ENCODE data around the gene TCF20.

The TCF20 gene

GRCh38 chr22:42282252-42282942 lies 11.9 kb upstream of the TCF20 start:
- no peak for DNase-seq (ENCODE audit: low read depth, low spot score)

DNA sequence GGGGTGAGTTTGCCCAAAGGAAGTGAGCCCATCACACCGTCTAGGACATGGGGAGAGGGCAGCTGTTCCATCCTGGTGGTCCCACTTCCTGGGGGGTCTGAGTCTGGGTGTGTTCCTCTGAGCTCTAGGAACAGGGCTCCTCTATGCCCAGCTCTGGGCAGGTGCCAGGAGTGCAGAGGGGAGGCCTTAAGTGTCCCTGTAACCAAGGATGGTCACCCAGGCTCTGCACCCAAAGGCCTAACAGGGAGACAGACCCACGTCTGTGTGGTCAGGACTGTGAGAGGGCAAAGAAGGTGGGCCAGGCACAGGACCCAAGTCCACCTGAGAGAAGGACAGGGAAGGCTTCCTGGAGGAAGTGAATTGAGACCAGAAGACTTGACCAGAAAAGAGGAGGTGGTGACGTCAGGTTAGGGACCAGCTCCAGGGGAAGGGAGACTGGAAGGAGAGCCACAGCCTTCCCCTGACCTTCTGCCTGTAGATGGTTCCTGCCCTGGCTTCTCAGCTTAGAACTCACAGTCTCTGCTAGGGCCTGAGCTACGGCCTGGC lies 11.3 kb upstream of the TCF20 start:
- no peak for DNase-seq (ENCODE audit: low read depth, low spot score)

DNA sequence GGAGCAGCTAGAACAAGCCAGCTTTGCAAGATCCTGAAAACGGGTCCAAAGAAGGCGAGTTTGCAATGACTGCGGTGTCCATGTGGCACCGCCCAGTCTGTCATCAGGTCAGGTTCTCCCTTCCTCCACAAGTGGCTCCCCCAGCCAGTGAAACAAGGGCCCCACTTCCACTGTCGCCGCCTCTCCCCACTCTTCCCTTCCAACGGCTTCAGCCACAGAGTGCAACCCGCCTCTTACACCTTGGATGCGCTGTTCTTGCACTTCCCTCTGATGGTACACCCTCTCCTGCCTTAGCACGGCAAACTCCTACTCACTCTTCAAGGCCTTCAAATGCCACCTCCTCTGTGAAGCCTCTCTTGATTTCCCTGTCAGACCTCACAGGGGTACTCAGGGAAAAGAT lies 10.8 kb upstream of the TCF20 start:
- no peak for DNase-seq (ENCODE audit: low read depth, low spot score)

DNA sequence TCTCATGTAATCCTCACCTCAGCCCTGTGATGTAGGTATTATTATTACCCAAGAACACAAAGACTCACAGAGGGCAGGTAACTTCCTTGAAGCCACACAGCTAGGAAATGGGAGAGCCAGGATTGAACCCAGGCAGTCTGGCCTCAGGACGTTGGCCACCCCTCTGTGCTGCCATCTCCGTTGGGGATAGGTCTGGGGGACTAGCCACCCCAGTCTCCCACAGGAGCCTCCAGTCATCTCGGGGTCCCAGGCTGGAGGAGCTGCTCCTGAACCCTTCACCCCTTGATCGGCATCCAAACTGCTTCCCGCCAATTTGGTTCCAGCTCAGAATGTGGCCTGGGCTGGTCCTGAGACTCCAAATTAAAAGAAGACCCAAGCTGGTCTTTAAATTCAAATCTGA lies 10.4 kb upstream of the TCF20 start:
- DNase-seq (ENCODE audit: low read depth, low spot score), result no peak

- no peak for DNase-seq (ENCODE audit: low read depth, low spot score)
Measured at GRCh38 chr22:42280140-42280539, 9.7 kb upstream of the TCF20 start.

DNA sequence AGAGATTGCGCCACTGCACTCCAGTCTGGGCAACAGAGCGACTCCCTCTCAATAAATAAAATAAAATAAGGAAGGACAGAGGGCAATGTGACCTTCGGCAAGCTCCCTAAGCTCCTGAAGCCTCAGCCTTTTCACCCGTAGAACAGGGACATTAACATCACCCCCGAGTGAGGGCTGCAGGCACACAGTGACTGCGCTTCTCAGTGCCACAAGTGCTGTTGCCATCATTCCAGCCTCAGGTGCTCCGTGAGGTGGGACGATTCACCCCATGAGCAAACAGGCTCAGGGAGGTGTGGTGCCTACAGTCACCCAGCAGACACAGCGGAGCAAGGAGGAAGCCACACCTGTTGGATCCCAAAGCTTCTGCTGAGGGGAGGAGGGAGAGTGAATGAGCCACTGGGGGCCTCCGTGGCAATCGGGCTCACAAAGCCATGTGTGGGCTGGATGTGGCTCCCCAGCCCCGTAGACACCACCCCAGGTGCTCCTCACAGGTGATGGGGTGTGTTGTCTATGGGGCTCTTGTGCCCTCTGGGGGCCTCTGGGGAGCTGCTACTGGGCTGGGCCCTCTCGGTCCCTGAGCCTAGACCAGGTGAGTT lies 9.1 kb upstream of the TCF20 start:
- DNase-seq (ENCODE audit: low read depth, low spot score), result no peak

DNA sequence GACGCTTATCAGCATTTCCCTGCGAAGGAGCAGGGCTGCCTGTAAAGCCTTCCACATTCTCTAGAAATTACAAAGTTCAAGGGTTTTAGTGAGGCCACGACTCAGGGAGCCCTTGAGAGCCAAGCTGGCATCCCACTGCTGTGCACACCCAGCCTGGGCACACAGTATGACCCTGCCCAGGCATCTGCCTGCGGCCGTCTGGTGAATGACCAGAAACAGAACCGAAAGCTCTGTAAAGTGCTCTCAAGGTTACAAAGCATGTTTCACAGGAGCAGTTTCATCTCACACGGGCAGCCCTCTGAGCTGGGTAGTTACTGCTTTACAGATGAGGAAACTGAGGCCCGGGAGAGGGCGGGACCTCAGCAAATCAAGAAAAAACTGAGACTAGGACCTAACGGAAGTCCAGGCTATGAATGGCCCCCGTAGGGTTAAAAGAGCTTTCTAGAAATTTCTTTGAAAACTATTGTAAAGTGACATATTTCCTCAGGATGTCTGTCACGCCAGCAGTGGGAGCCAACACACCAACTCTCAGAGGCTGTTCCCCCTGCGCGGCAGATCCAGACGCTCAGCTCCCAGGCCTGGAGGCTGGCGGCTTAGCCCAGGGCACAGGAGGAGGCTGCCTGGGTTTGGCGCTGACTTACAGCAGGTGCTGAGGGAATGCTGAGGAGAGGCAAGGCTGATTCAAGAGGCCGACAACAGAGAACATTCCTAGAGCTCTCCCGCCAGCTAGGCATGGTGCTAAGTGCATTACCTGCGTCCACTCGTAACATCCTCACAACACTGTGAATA lies 7.7 kb upstream of the TCF20 start:
- no peak for DNase-seq (ENCODE audit: low read depth, low spot score)

DNA sequence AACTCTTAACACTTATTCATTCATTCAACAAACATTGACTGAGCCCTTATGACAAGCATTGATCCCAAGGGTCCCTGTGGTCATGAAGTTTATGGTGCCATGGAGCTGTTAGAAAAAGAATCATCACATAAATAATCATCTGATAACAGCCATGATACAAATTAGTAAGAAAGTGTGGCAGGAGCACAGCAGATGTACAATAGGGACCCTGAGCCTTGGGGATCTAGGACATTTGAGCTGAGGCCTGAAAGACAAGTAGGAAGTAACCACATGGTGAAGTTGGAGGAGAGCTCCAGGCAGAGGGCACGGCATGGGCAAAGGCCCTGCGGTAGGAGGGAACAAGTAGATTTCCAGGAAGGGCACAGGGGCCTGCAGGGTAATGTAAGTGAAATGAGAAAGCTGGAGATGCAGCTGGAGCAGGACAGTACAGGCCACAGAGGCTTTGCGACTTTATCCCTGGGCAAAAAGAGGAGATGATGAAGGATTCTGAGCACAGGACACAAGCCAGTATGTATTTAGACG lies 6.8 kb upstream of the TCF20 start:
- no peak for DNase-seq (ENCODE audit: low read depth, low spot score)

- no peak for DNase-seq (ENCODE audit: low read depth, low spot score)
Measured at GRCh38 chr22:42275970-42276369, 5.5 kb upstream of the TCF20 start.

DNA sequence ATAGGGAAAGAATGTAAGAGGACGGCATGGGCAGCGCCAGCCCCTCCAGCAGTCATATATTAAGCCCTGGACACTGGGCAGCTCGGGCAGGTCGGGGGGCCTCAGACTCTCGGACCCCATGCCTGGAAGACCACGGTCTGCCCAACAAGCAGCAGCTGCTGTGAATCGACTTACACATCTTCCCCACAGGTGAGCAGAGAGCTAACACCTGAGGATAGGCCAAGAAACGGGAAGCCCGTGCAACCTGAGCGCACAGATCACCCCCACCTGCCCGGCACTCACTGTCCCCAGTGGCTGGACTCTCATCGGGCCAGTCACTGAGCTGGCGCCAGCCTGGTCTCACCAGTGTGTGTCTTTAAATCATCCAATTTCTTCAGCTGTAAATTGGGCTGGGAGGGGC lies 4.7 kb upstream of the TCF20 start:
- DNase-seq (ENCODE audit: low read depth, low spot score), result no peak

- DNase-seq (ENCODE audit: low read depth, low spot score), result no peak
Measured at GRCh38 chr22:42273855-42274451, 3.5 kb upstream of the TCF20 start.

- no peak for DNase-seq (ENCODE audit: low read depth, low spot score)
Measured at GRCh38 chr22:42272431-42272999, 2.1 kb upstream of the TCF20 start.

- no peak for DNase-seq (ENCODE audit: low read depth, low spot score)
Measured at GRCh38 chr22:42271906-42272305, 1.5 kb upstream of the TCF20 start.

- no peak for DNase-seq (ENCODE audit: low read depth, low spot score)
Measured at GRCh38 chr22:42271191-42271813, 849 bp upstream of the TCF20 start.

GRCh38 chr22:42270176-42270509 lies 310 bp downstream of the TCF20 start:
- DNase-seq (ENCODE audit: low read depth, low spot score), result no peak

- DNase-seq (ENCODE audit: low read depth, low spot score), result no peak
Measured at GRCh38 chr22:42269432-42270175, 849 bp downstream of the TCF20 start.

GRCh38 chr22:42268852-42269410 lies 1.5 kb downstream of the TCF20 start:
- no peak for DNase-seq (ENCODE audit: low read depth, low spot score)

- DNase-seq (ENCODE audit: low read depth, low spot score), result no peak
Measured at GRCh38 chr22:42265321-42265720, 5.1 kb downstream of the TCF20 start.

GRCh38 chr22:42263944-42264343 lies 6.5 kb downstream of the TCF20 start:
- no peak for DNase-seq (ENCODE audit: low read depth, low spot score)

DNA sequence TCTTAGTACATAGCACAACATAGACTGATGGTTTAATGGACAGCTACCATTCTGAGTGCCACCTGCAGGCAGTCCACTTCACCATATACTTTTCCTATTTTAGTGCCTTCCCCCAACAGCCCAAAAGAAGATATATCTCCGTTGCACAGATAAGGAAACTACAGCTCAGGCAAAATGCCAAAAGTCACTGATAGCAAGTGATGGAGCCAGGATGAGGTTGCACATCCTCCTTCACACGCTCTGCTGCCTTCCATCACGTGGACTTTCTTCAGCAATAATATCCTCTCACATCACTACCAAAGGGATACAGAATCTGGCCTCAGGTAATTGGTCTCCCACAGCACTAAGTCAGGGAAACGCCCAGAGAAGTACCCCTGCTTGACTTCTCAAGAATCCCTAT lies 7.5 kb downstream of the TCF20 start:
- DNase-seq (ENCODE audit: low read depth, low spot score), result no peak

All from brain pericyte (primary cell).